Hematopoietic multipotent progenitor cell treated with erythropoietin and hydrocortisone succinate and interleukin-3 and kit ligand, for 15 days (in vitro differentiated cells): Measurements from ENCODE around the gene BSN.

Source experiments
- DNase-seq: peaks from one replicate; pipeline ENCODE4 v3.0.0-alpha.2; 2015; ENCODE audit warnings: low spot score

The BSN gene

GRCh38 chr3:49654955-49655556 is 100.8 kb downstream of the BSN start:
- DNase-seq = no peak

GRCh38 chr3:49655731-49656285 is 101.5 kb downstream of the BSN start:
- no peak for DNase-seq

- DNase-seq = no peak
Observed at GRCh38 chr3:49656541-49657112, 102.3 kb downstream of the BSN start.

GRCh38 chr3:49657208-49657915 is 103.1 kb downstream of the BSN start:
- DNase-seq = no peak

- DNase-seq = no peak
Observed at GRCh38 chr3:49658711-49659110, 104.4 kb downstream of the BSN start.

GRCh38 chr3:49659756-49660155 is 105.5 kb downstream of the BSN start:
- DNase-seq = no peak

GRCh38 chr3:49661281-49661680 is 107.0 kb downstream of the BSN start:
- DNase-seq = no peak

GRCh38 chr3:49662021-49662420 is 107.7 kb downstream of the BSN start:
- DNase-seq = no peak

- no peak for DNase-seq
Observed at GRCh38 chr3:49662720-49663413, 108.6 kb downstream of the BSN start.

- no peak for DNase-seq
Observed at GRCh38 chr3:49663831-49664230, 109.6 kb downstream of the BSN start.

GRCh38 chr3:49664300-49664699 is 110.0 kb downstream of the BSN start:
- DNase-seq = no peak

- no peak for DNase-seq
Observed at GRCh38 chr3:49665822-49666519, 111.7 kb downstream of the BSN start.

- DNase-seq = no peak
Observed at GRCh38 chr3:49666592-49666991, 112.3 kb downstream of the BSN start.

GRCh38 chr3:49667701-49668413 is 113.6 kb downstream of the BSN start:
- no peak for DNase-seq

GRCh38 chr3:49668414-49668797 is 114.1 kb downstream of the BSN start:
- DNase-seq = no peak

GRCh38 chr3:49668861-49669260 is 114.6 kb downstream of the BSN start:
- DNase-seq = no peak

- DNase-seq = no peak
Observed at GRCh38 chr3:49669352-49669751, 115.1 kb downstream of the BSN start.

- no peak for DNase-seq
Observed at GRCh38 chr3:49670940-49671290, 116.6 kb downstream of the BSN start.

GRCh38 chr3:49671291-49672288 is 117.3 kb downstream of the BSN start:
- peak; percentile 86 for DNase-seq

GRCh38 chr3:49673121-49673714 is 118.9 kb downstream of the BSN start:
- peak; percentile 95 for DNase-seq
